K562 (cell line): Measurements from ENCODE around the gene CISTR. TPM values are rescaled to one million over a fixed set of nuclear protein-coding genes. Genes with fewer than 3 reads are reported as not detected.

ENCODE experiments used
- ATAC-seq: fragments of 200-7000 bp; cut with Tn5 transposase; 3 replicates; pipeline ENCODE4 v1.9.1; 2020; ENCODE audit warnings: moderate library complexity
- BruUV-seq: library from RNA; stranded (reverse); fragments of 400-500 nt; replicated peaks from 2 replicates; lab custom pipeline; 2021; lab: Mats Ljungman, UMichigan
- CTCF ChIA-PET: fragments of 300-600 bp; formaldehyde crosslinking; extraction: SDS; loops from one replicate; lab custom pipeline; 2021; ENCODE audit warnings: low intra/inter-chr PET ratio; lab: Yijun Ruan, JAX
- POLR2A ChIA-PET: fragments of 300-600, 350-650 bp; sonication (Branson Sonifier 250); formaldehyde crosslinking; extraction: SDS; loops from one replicate; lab custom pipeline; 2021; ENCODE audit warnings: antibody characterized with exemption, inconsistent platforms; lab: Yijun Ruan, JAX
- DNase-seq, 4 experiments: peaks; one replicate each; pipeline versions ENCODE4 v3.0.0 to v3.0.0-alpha.2; 2011 to 2018; ENCODE audit warnings: low spot score in 3 of 4, mixed read lengths in 3 of 4; ENCODE audit errors: extremely low read depth in 1 of 4
- FAIRE-seq: peaks from 2 replicates; lab custom pipeline; 2011; peaks lifted over from hg19 to GRCh38; lab: Jason Lieb, UNC
- H2AFZ ChIP-seq: 2 replicates; pipeline ENCODE4 v1.6.0; 2011; ENCODE audit warnings: low read depth, low read length, control low read depth, inconsistent platforms
- H3K27ac ChIP-seq: fragments of 200-600 bp; 3 replicates; pipeline ENCODE4 v1.8.0; 2011; ENCODE audit warnings: low read depth, mild to moderate bottlenecking, control low read depth, inconsistent platforms, low read length, moderate library complexity, mixed read lengths; ENCODE audit errors: extremely low read depth
- H3K27me3 ChIP-seq, 2 experiments: fragments of 300-600 bp in 1 of 2; 2 replicates in 1 of 2; 3 replicates in 1 of 2; pipeline versions ENCODE4 v1.6.0 to v1.8.0; 2011; ENCODE audit warnings: inconsistent platforms in 2 of 2, low read length in 2 of 2, mild to moderate bottlenecking in 1 of 2, mixed read lengths in 1 of 2, moderate library complexity in 1 of 2; ENCODE audit not compliant: control insufficient read depth in 2 of 2, insufficient read depth in 2 of 2
- H3K36me3 ChIP-seq: fragments of 300-600 bp; 3 replicates; pipeline ENCODE4 v1.8.0; 2011; ENCODE audit warnings: mild to moderate bottlenecking, low read length, inconsistent platforms; ENCODE audit not compliant: control insufficient read depth, insufficient read depth
- H3K4me1 ChIP-seq, 2 experiments: fragments of 200-600 bp in 1 of 2; replicated peaks in 1 of 2; 2 replicates in 1 of 2; 3 replicates in 1 of 2; pipeline versions ENCODE4 v1.5.1 to v1.8.0; 2011; ENCODE audit warnings: inconsistent platforms in 2 of 2, low read length in 2 of 2, mild to moderate bottlenecking in 1 of 2, mixed read lengths in 1 of 2, moderate library complexity in 1 of 2; ENCODE audit not compliant: control insufficient read depth in 2 of 2, insufficient read depth in 2 of 2
- H3K4me2 ChIP-seq: 2 replicates; pipeline ENCODE4 v1.6.1; 2011; ENCODE audit warnings: low read length, control low read depth, inconsistent platforms, mixed read lengths; ENCODE audit not compliant: insufficient read depth
- H3K4me3 ChIP-seq: fragments of 200-600 bp; sonication (generic), shearing (Covaris generic); 2 replicates; pipeline ENCODE4 v1.5.1; 2016; ENCODE audit warnings: control low read depth, inconsistent platforms
- H3K79me2 ChIP-seq: fragments of 200-600 bp; 3 replicates; pipeline ENCODE4 v1.8.0; 2011; ENCODE audit warnings: low read length, inconsistent platforms; ENCODE audit not compliant: control insufficient read depth, insufficient read depth
- H3K9ac ChIP-seq, 2 experiments: 2 replicates each; pipeline versions ENCODE4 v1.6.0 to v1.6.1; 2011; ENCODE audit warnings: low read depth in 2 of 2, low read length in 2 of 2, control low read depth in 1 of 2, inconsistent platforms in 1 of 2, mild to moderate bottlenecking in 1 of 2, mixed read lengths in 1 of 2; ENCODE audit not compliant: insufficient read depth in 1 of 2
- H3K9me1 ChIP-seq: one replicate; pipeline ENCODE4 v1.6.0; 2011; ENCODE audit warnings: inconsistent platforms, mild to moderate bottlenecking, low read length, moderate library complexity; ENCODE audit not compliant: control insufficient read depth, insufficient read depth
- H3K9me3 ChIP-seq: replicated peaks from 2 replicates; pipeline ENCODE4 v1.5.1; 2011; ENCODE audit warnings: low read depth, low read length, inconsistent platforms; ENCODE audit not compliant: control insufficient read depth, insufficient read depth
- H4K20me1 ChIP-seq: replicated peaks from 2 replicates; pipeline ENCODE4 v1.6.1; 2011; ENCODE audit warnings: low read length, inconsistent platforms, mixed read lengths; ENCODE audit not compliant: control insufficient read depth, insufficient read depth
- FOXJ2 ChIP-seq: fragments of 200-800 bp; sonication (Bioruptor generic); IDR thresholded peaks from 2 replicates; pipeline ENCODE4 v1.6.1; 2016; ENCODE audit warnings: missing genetic modification characterization, missing compliant biosample characterization
- GATAD2A ChIP-seq: fragments of 450-650 bp; IDR thresholded peaks from 2 replicates; pipeline ENCODE4 v1.6.1; 2017
- HLTF ChIP-seq: fragments of 450-650 bp; IDR thresholded peaks from 2 replicates; pipeline ENCODE4 v1.6.1; 2016
- NFATC3 ChIP-seq: fragments of 450-650 bp; IDR thresholded peaks from 2 replicates; pipeline ENCODE4 v1.6.1; 2017; ENCODE audit warnings: mild to moderate bottlenecking
- RFX5 ChIP-seq: IDR thresholded peaks from 2 replicates; pipeline ENCODE4 v1.6.1; 2011; ENCODE audit warnings: low read depth, mild to moderate bottlenecking, improper control_type of control experiment, low read length
- SMARCA5 ChIP-seq: fragments of 450-650 bp; IDR thresholded peaks from 2 replicates; pipeline ENCODE4 v1.6.1; 2016
- SPI1 ChIP-seq: IDR thresholded peaks from 2 replicates; pipeline ENCODE4 v1.6.1; 2011; ENCODE audit warnings: low read depth, low read length, control low read depth, borderline replicate concordance
- WGBS: fragments of 100-300 bp; shearing (Covaris generic); methylation state at CpG from one replicate; pipeline ENCODE4 v1.1.6; 2016; ENCODE audit warnings: low coverage, mixed read lengths; ENCODE audit not compliant: insufficient coverage; ENCODE audit errors: missing lambda C conversion rate; 5-methylcytosine and 5-hydroxymethylcytosine counted together
- in situ Hi-C: fragments of 300-500 bp; cut with MboI; formaldehyde crosslinking; loops from 4 replicates; pipeline ENCODE4 v1.15.0; 2018; ENCODE audit warnings: inconsistent platforms, mixed read lengths
- intact Hi-C: fragments of 100-400 bp; cut with micrococcal nuclease; formaldehyde crosslinking; loops from 2 replicates; pipeline ENCODE4 v1.14.2; 2022
- polyA plus RNA-seq, 8 experiments: library from polyadenylated mRNA; depleted of rRNA in 4 of 8; stranded (reverse) in 5 of 8; unstranded in 3 of 8; fragments of >200 nt; fragmentation: Nextera tagmentation in 2 of 8; fragmentation: Illumina TruSeq in 1 of 8; extraction: Ambion mirVana in 2 of 8; extraction: Trizol in 1 of 8; gene quantifications; 2 replicates each; pipeline versions ENCODE4 v1.2.1 to v1.2.3, GENCODE V29; 2011 to 2014; ENCODE audit warnings: inconsistent platforms in 1 of 8, missing spikeins in 1 of 8
- total RNA-seq, 7 experiments: library from RNA; depleted of rRNA in 6 of 7; stranded (reverse); fragments of >200 nt in 6 of 7; fragmentation: Illumina TruSeq in 2 of 7; extraction: Trizol in 2 of 7; gene quantifications; 2 replicates each; pipeline versions ENCODE4 v1.2.1 to v1.2.3, GENCODE V29; 2011 to 2021; ENCODE audit warnings: low replicate concordance in 1 of 7
- TF ChIP-seq, protein P1 (sequence below), 2 experiments: fragments of 450-650 bp; IDR thresholded peaks; 2 replicates each; pipeline ENCODE4 v1.6.1; 2016; ENCODE audit warnings: mild to moderate bottlenecking in 2 of 2, borderline replicate concordance in 1 of 2, low read depth in 1 of 2, moderate library complexity in 1 of 2

Gene CISTR
- total and polyA plus RNA-seq, 9 of the 15 experiments (the other 6 are each of a cell fraction or from before 2014, with no cell fraction given) = not detected

DNA sequence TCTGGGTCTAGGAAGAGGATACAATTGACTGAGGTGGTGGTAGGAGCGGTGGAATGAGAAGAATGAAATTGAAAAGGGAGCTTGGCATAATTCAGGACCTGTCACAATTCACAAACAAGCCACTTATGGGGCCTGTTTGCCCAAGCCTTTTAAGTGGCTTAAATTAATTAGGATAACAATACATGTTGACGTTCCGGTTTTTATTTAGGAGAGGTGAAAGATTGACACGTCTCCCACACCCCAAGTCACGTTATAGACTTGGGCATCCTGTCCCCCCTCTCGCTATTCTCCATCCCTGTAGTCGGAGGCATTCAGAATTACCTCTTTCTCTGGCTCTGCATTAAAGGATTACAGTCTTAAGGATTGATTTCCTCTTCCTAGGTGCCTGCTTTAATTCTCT lies 23.6 kb downstream of the CISTR start:
- no peaks in the 10 kb centered on the region for H3K36me3 ChIP-seq
- FAIRE-seq (no peak), DNase-seq (no peak), ATAC-seq (no peak)
- H4K20me1 ChIP-seq = no peaks in the 10 kb centered on the region
- peak overlapping the region; percentile 99 for H2AFZ ChIP-seq
- intact Hi-C loops = no loop called here
- BruUV-seq = no TSS peak
- peak overlapping the region; percentile 51 for H3K4me3 ChIP-seq
- H3K9me1 ChIP-seq = no peaks in the 10 kb centered on the region
- no peaks in the 10 kb centered on the region for H3K27me3 ChIP-seq
- POLR2A ChIA-PET = interaction anchor here (0.6 to 1.6 kb wide), 8 partner anchors 9 to 248 kb away, joined by 3 to 9 read pairs (median 4); no protein-coding TSS in a partner anchor
- WGBS = 46% methylated on average over 7 of the region's 7 CpGs
- in situ Hi-C loops = no loop called here
- H3K9me3 ChIP-seq = no peaks in the 10 kb centered on the region
- H3K79me2 ChIP-seq = no peaks in the 10 kb centered on the region
- H3K4me1 ChIP-seq = peaks cover 0 to 11% of the 10 kb centered on the region in 2 experiments; a peak in 3 of 5 replicates
- CTCF ChIA-PET = no interaction called here
- no peak for TF ChIP-seq FOXJ2 (tag)
- TF ChIP-seq SMARCA5 = no peak
- TF ChIP-seq GATAD2A = no peak
- TF ChIP-seq HLTF = no peak
- TF ChIP-seq RFX5 = no peak
- TF ChIP-seq SPI1 = no peak
- TF ChIP-seq, protein P1, sequence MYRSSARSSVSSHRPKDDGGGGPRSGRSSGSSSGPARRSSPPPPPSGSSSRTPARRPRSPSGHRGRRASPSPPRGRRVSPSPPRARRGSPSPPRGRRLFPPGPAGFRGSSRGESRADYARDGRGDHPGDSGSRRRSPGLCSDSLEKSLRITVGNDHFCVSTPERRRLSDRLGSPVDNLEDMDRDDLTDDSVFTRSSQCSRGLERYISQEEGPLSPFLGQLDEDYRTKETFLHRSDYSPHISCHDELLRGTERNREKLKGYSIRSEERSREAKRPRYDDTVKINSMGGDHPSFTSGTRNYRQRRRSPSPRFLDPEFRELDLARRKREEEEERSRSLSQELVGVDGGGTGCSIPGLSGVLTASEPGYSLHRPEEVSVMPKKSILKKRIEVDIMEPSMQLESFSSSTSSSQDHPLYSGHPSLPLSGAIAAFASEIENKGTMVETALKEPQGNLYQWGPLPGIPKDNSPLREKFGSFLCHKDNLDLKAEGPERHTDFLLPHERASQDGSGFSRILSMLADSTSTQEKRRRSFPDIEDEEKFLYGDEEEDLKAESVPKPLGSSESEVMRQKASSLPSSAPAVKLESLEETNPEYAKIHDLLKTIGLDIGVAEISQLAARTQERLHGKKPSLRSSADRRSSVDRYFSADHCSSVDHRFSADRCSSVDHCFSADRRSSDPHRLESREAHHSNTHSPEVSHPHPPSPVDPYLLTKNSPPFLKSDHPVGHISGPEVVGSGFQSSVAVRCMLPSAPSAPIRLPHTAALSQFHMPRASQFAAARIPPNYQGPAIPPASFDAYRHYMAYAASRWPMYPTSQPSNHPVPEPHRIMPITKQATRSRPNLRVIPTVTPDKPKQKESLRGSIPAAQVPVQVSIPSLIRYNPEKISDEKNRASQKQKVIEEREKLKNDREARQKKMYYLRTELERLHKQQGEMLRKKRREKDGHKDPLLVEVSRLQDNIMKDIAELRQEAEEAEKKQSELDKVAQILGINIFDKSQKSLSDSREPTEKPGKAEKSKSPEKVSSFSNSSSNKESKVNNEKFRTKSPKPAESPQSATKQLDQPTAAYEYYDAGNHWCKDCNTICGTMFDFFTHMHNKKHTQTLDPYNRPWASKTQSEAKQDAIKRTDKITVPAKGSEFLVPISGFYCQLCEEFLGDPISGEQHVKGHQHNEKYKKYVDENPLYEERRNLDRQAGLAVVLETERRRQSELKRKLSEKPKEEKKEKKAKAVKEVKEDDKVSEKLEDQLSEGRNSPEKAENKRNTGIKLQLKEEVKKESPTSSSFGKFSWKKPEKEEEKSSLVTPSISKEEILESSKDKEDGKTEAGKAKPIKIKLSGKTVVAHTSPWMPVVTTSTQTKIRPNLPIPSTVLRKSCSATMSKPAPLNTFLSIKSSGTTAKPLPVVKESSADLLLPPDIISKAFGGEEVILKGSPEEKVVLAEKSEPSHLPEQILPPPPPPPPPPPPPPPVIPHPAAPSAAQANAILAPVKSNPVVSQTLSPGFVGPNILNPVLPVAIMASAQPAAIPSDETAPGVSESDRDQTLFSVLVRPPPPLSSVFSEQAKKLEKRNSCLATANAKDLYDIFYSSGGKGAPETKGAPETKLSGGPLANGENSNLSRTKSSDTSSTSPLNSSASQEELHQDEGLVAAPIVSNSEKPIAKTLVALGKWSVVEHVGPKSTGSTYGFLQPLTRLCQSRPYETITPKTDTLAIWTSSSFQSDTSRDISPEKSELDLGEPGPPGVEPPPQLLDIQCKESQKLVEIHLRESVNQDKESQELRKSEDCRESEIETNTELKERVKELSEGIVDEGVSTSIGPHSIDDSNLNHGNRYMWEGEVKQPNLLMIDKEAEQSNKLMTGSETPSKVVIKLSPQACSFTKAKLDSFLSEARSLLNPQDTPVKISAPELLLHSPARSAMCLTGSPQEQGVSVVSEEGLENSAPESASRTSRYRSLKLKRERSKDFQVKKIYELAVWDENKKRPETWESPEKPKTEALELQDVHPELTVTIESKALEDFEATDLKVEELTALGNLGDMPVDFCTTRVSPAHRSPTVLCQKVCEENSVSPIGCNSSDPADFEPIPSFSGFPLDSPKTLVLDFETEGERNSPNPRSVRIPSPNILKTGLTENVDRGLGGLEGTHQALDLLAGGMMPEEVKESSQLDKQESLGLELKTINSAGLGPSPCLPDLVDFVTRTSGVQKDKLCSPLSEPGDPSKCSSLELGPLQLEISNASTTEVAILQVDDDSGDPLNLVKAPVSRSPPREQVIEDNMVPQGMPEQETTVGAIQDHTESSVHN (IDR thresholded peaks at IDR 0.05; ENCODE audit: borderline replicate concordance in 1 of 2, low read depth in 1 of 2) = no peak
- TF ChIP-seq NFATC3 = no peak
- H3K9ac ChIP-seq = peak overlapping the region; percentile 23 to 61; a peak in 3 of 4 replicates
- H3K27ac ChIP-seq = peak overlapping the region; percentile 72; the same call in 2 of the 3 replicates
- H3K4me2 ChIP-seq = peak overlapping the region; percentile 97
